ENCODE data around the gene ST14. TPM values are rescaled to one million over a fixed set of nuclear protein-coding genes. Genes with fewer than 3 reads are reported as not detected.
A peak's percentile ranks its signal among the peaks of the same experiment; 100 is the strongest.

ST14 gene
- total RNA-seq, 4 donors from 2014 or later, result 0.62 to 16.5 (median 1.8) TPM

DNA sequence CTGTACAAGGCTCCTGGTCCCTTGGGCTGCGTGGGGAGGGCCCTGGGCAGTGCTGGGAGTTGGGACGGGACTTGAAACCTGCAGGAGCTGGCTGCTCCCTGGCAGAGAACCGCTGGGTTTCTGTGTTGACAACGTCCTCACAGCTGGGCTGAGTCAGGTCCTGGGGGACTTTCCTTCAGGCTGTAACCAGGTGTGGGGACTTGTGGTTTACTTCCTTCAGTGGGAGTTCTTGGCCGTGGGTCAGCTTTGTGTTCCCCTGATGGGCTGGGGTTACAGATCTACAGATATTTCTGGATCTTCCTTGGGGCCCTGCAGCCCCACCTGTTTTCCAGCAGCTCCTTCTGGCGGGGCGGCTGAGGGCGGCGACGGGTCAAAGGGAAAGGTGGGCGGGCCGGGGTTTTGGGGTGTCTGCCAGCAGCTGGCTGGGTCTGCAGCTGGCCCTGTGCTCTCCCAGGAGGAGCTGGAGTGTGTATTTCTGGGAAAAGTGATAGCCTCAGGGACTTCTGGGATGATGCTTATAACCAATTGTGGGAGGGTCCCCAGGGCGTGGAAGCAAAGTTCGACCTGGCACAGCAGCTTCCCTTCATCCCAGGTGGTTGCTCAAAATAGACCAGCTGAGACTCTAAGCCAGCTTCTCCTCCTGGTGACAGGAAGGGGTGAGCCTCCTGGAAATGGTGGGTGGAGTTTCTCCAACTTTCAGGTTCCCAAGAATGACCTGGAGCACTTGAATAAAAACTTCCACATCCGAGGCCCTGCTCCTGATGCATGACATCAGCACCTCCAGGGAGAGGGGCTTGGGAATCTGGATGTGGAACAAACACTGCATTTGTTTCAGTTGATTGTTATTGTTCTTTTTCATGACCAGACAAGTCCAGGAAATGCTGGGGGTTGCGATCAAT is 19.1 kb downstream of the ST14 start:
- WGBS, 2 donors (ENCODE audit: low coverage in 1 of 2), result 50 to 76% methylated on average over 2 of the region's 16 CpGs
- no peak overlapping the region for H3K4me3 ChIP-seq
- H3K4me1 ChIP-seq, result peaks cover 0 to 5% (median 3%) of the 10 kb centered on the region in 3 donors
- TF ChIP-seq, protein P1, sequence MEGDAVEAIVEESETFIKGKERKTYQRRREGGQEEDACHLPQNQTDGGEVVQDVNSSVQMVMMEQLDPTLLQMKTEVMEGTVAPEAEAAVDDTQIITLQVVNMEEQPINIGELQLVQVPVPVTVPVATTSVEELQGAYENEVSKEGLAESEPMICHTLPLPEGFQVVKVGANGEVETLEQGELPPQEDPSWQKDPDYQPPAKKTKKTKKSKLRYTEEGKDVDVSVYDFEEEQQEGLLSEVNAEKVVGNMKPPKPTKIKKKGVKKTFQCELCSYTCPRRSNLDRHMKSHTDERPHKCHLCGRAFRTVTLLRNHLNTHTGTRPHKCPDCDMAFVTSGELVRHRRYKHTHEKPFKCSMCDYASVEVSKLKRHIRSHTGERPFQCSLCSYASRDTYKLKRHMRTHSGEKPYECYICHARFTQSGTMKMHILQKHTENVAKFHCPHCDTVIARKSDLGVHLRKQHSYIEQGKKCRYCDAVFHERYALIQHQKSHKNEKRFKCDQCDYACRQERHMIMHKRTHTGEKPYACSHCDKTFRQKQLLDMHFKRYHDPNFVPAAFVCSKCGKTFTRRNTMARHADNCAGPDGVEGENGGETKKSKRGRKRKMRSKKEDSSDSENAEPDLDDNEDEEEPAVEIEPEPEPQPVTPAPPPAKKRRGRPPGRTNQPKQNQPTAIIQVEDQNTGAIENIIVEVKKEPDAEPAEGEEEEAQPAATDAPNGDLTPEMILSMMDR (IDR thresholded peaks at IDR 0.05), result no peak
- TF ChIP-seq POLR2AphosphoS5 (IDR thresholded peaks at IDR 0.05), result no peak
- TF ChIP-seq POLR2A (IDR thresholded peaks at IDR 0.05), result no peak
- no peak for TF ChIP-seq EP300 (IDR thresholded peaks at IDR 0.05)
- H3K27ac ChIP-seq, result no peak overlapping the region
- no peaks in the 10 kb centered on the region for H3K27me3 ChIP-seq
- no peak for ATAC-seq
- H3K9me3 ChIP-seq, result peaks cover 0 to 9% (median 0%) of the 10 kb centered on the region in 3 donors
- H3K36me3 ChIP-seq, result no peaks in the 10 kb centered on the region

DNA sequence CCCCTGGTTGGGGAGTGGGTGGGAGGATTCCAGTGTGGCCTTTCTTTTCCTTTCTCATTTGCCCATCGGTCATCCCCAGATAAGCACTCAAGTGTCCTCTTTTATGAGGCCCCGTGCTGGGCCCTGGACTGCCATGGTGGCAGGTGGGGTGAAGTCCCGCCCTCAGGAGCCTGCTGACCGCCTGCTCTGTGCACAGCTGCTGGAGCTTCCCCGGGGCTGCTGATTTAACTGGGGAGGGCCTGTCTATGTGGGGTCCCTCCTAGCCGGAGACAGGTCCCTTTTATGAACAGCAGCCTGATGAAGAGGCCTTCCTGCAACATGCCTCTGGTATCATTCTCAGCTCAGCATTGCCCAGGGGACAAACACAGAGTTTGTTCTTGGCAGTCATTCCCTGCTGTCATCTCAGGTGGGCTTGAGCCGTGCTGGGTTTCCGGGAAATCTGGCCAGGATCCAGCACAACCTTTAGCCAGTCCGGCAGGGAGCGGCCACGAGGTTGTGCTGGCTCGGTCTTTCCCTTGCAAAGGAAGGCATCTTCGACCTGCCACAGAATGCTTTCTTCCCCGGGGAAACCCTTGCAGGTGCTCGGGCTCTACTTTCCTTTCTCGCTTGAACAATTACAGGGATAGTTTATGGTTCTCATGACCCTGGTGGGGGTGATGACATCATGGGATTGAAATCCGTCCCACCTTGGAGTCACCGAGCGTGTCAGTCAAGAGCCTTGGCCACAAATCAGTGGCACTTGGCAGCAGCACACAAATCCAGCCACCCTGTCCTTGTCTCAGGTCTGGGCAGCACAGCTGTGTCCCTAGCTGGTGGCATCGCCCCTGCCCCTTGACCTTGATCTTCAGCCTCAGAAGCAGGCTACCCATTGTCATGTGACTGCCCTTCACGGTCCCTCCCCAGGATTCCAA is 20.1 kb downstream of the ST14 start:
- Histone ChIP-seq H3K9me3 (peaks cover 0 to 5% (median 0%) of the 10 kb centered on the region in 3 donors), H3K4me1 (peaks cover 0 to 5% (median 3%) of the 10 kb centered on the region in 3 donors), H3K4me3 (no peak overlapping the region), H3K36me3 (no peaks in the 10 kb centered on the region), H3K27ac (peak overlapping the region in 1 of 4 donors; percentile 24), H3K27me3 (no peaks in the 10 kb centered on the region)
- ATAC-seq, result no peak
- TF ChIP-seq, protein P1 (IDR thresholded peaks at IDR 0.05), result no peak
- no peak for TF ChIP-seq POLR2A (IDR thresholded peaks at IDR 0.05)
- no peak for TF ChIP-seq EP300 (IDR thresholded peaks at IDR 0.05)
- TF ChIP-seq POLR2AphosphoS5 (IDR thresholded peaks at IDR 0.05), result no peak
- 40 to 81% methylated on average over 1 to 4 of the region's 21 CpGs for WGBS, 2 donors (ENCODE audit: low coverage in 1 of 2)

DNA sequence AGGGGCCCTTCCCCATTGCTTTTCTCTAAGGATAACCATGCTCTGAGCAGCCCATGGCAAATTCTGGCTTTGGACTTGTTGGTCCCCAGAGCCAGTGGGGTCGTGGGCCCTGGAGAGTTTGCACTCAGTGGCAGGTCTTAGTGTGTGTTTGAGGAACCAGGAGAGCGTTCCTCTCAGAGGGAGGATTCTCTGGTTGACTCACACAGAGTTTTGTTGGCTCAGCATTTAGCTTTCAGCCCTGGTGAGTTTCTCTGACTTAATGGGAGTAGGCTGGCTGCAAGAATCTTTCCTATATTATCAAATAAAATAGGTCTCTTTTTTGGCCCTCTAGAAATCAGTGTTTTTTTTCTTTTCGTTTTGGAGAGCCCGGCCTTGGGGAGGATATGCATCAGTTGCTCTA is 20.9 kb downstream of the ST14 start:
- no peak overlapping the region for H3K4me3 ChIP-seq
- H3K36me3 ChIP-seq, result no peaks in the 10 kb centered on the region
- H3K4me1 ChIP-seq, result peaks cover 0 to 5% (median 3%) of the 10 kb centered on the region in 3 donors
- no peaks in the 10 kb centered on the region for H3K9me3 ChIP-seq
- no peaks in the 10 kb centered on the region for H3K27me3 ChIP-seq
- TF ChIP-seq, protein P1 (IDR thresholded peaks at IDR 0.05), result no peak
- TF ChIP-seq POLR2A (IDR thresholded peaks at IDR 0.05), result no peak
- no peak for TF ChIP-seq POLR2AphosphoS5 (IDR thresholded peaks at IDR 0.05)
- no peak for TF ChIP-seq EP300 (IDR thresholded peaks at IDR 0.05)
- peak; percentile 46 for ATAC-seq
- 68 to 100% methylated on average over 1 to 3 of the region's 4 CpGs for WGBS, 2 donors (ENCODE audit: low coverage in 1 of 2)
- no peak overlapping the region for H3K27ac ChIP-seq

DNA sequence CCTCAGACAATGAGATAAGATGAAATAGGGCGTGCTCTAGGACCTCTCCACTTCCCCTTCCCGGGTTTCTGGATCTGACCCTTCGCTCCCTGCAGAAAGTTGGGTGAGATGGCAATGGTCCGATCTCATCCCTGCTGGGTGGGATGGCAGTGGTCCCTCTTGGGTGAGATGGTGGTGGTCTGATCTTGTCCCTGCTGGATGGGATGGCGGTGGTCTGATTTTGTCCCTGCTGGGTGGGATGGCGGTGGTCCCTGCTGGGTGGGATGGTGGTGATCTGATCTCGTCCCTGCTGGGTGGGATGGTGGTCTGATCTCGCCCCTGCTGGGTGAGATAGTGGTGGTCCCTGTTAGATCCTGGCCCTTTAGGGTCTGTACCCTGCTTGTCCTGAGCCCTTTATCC is 21.3 kb downstream of the ST14 start:
- Histone ChIP-seq H3K27me3 (no peaks in the 10 kb centered on the region), H3K9me3 (no peaks in the 10 kb centered on the region), H3K4me3 (no peak overlapping the region), H3K36me3 (no peaks in the 10 kb centered on the region), H3K27ac (no peak overlapping the region), H3K4me1 (peaks cover 0 to 5% (median 3%) of the 10 kb centered on the region in 3 donors)
- no peak for ATAC-seq
- 73% methylated on average over 4 of the region's 8 CpGs; no CpG with 5 or more reads in 1 of the 2 donors for WGBS, 2 donors (ENCODE audit: low coverage in 1 of 2)
- TF ChIP-seq POLR2A (IDR thresholded peaks at IDR 0.05) (no peak), EP300 (IDR thresholded peaks at IDR 0.05) (no peak), POLR2AphosphoS5 (IDR thresholded peaks at IDR 0.05) (no peak)
- TF ChIP-seq, protein P1 (IDR thresholded peaks at IDR 0.05), result no peak
